ENCODE measurements around the gene PMM2.

Gene PMM2

GRCh38 chr16:8774208-8774607, 23.4 kb upstream of the PMM2 start:
- DNase-seq (ENCODE audit: low read depth in 1 of 2, low spot score in 1 of 2) = no peak
- Histone ChIP-seq H3K27ac (replicated peaks) (no peak overlapping the region), H3K4me3 (replicated peaks; ENCODE audit: insufficient read depth, low read length) (no peak overlapping the region), H3K27me3 (ENCODE audit: insufficient read depth, poor library complexity, severe bottlenecking) (no peaks in the 10 kb centered on the region)
- TF ChIP-seq CTCF (IDR thresholded peaks at IDR 0.05; ENCODE audit: insufficient read depth, low read length) (no peak), POLR2AphosphoS5 (IDR thresholded peaks at IDR 0.05; ENCODE audit: low read depth) (no peak), SPI1 (IDR thresholded peaks at IDR 0.05; ENCODE audit: borderline replicate concordance, low read depth) (no peak), GABPA (IDR thresholded peaks at IDR 0.05; ENCODE audit: low read depth) (no peak), REST (IDR thresholded peaks at IDR 0.05; ENCODE audit: insufficient replicate concordance, low read depth) (no peak)

- Histone ChIP-seq H3K27ac (replicated peaks) (no peak overlapping the region), H3K4me3 (replicated peaks; ENCODE audit: insufficient read depth, low read length) (no peak overlapping the region), H3K27me3 (ENCODE audit: insufficient read depth, poor library complexity, severe bottlenecking) (no peaks in the 10 kb centered on the region)
- TF ChIP-seq REST (IDR thresholded peaks at IDR 0.05; ENCODE audit: insufficient replicate concordance, low read depth) (no peak), SPI1 (IDR thresholded peaks at IDR 0.05; ENCODE audit: borderline replicate concordance, low read depth) (no peak), POLR2AphosphoS5 (IDR thresholded peaks at IDR 0.05; ENCODE audit: low read depth) (no peak), GABPA (IDR thresholded peaks at IDR 0.05; ENCODE audit: low read depth) (no peak), CTCF (IDR thresholded peaks at IDR 0.05; ENCODE audit: insufficient read depth, low read length) (no peak)
- no peak for DNase-seq (ENCODE audit: low read depth in 1 of 2, low spot score in 1 of 2)
Measured at GRCh38 chr16:8775359-8775758, 22.3 kb upstream of the PMM2 start.

- no peak for DNase-seq (ENCODE audit: low read depth in 1 of 2, low spot score in 1 of 2)
- H3K27me3 ChIP-seq (ENCODE audit: insufficient read depth, poor library complexity, severe bottlenecking) = no peaks in the 10 kb centered on the region
- no peak overlapping the region for H3K27ac ChIP-seq (replicated peaks)
- H3K4me3 ChIP-seq (replicated peaks; ENCODE audit: insufficient read depth, low read length) = no peak overlapping the region
- TF ChIP-seq REST (IDR thresholded peaks at IDR 0.05; ENCODE audit: insufficient replicate concordance, low read depth) = no peak
- no peak for TF ChIP-seq POLR2AphosphoS5 (IDR thresholded peaks at IDR 0.05; ENCODE audit: low read depth)
- no peak for TF ChIP-seq CTCF (IDR thresholded peaks at IDR 0.05; ENCODE audit: insufficient read depth, low read length)
- no peak for TF ChIP-seq GABPA (IDR thresholded peaks at IDR 0.05; ENCODE audit: low read depth)
- no peak for TF ChIP-seq SPI1 (IDR thresholded peaks at IDR 0.05; ENCODE audit: borderline replicate concordance, low read depth)
Measured at GRCh38 chr16:8776129-8776584, 21.5 kb upstream of the PMM2 start.

Data from HL-60 (cell line).